Neural cell (in vitro differentiated cells): ENCODE measurements around the gene FRMD4A.

Source experiments
- CTCF ChIP-seq: fragments of 450-650 bp; IDR thresholded peaks from 2 replicates; pipeline ENCODE4 v1.5.1; 2014; ENCODE audit warnings: antibody characterized with exemption, mild to moderate bottlenecking, moderate library complexity; ENCODE audit not compliant: poor library complexity, severe bottlenecking
- EP300 ChIP-seq: fragments of 450-650 bp; conservative IDR thresholded peaks from 2 replicates; pipeline ENCODE4 v1.6.1; 2014; ENCODE audit warnings: antibody characterized with exemption, mild to moderate bottlenecking, moderate library complexity; ENCODE audit not compliant: poor library complexity, severe bottlenecking
- EZH2 ChIP-seq: fragments of 200-600, 300-800 bp; shearing (Covaris generic), sonication (generic); IDR thresholded peaks from 2 replicates; pipeline ENCODE4 v1.6.1; 2014; ENCODE audit warnings: antibody characterized with exemption, low read length, borderline replicate concordance, mild to moderate bottlenecking; ENCODE audit not compliant: insufficient read depth, poor library complexity, severe bottlenecking
- MXI1 ChIP-seq: fragments of 450-650 bp; conservative IDR thresholded peaks from 2 replicates; pipeline ENCODE4 v1.6.1; 2014; ENCODE audit warnings: antibody characterized with exemption, mild to moderate bottlenecking; ENCODE audit not compliant: poor library complexity, severe bottlenecking
- POLR2AphosphoS5 ChIP-seq: IDR thresholded peaks from 2 replicates; pipeline ENCODE4 v1.6.1; 2012
- RAD21 ChIP-seq: fragments of 450-650 bp; conservative IDR thresholded peaks from 2 replicates; pipeline ENCODE4 v1.6.1; 2014; ENCODE audit warnings: antibody characterized with exemption, mild to moderate bottlenecking, moderate library complexity
- REST ChIP-seq: IDR thresholded peaks from 2 replicates; pipeline ENCODE4 v1.6.1; 2012; ENCODE audit warnings: borderline replicate concordance
- SMC3 ChIP-seq: fragments of 450-650 bp; conservative IDR thresholded peaks from 2 replicates; pipeline ENCODE4 v1.6.1; 2014; ENCODE audit warnings: antibody characterized with exemption, mild to moderate bottlenecking, moderate library complexity; ENCODE audit not compliant: poor library complexity
- TAF1 ChIP-seq: IDR thresholded peaks from 2 replicates; pipeline ENCODE4 v1.6.1; 2012; ENCODE audit warnings: low read depth

GRCh38 chr10:13761490-13762091 is 569.1 kb downstream of the FRMD4A start:
- no peak for TF ChIP-seq REST
- TF ChIP-seq TAF1 = no peak
- TF ChIP-seq CTCF = no peak
- TF ChIP-seq RAD21 = no peak
- TF ChIP-seq EZH2 = no peak
- TF ChIP-seq SMC3 = no peak
- TF ChIP-seq POLR2AphosphoS5 = no peak
- no peak for TF ChIP-seq EP300
- TF ChIP-seq MXI1 = no peak
